ENCODE measurements around the gene KDM4C.

- TF ChIP-seq, protein P1, sequence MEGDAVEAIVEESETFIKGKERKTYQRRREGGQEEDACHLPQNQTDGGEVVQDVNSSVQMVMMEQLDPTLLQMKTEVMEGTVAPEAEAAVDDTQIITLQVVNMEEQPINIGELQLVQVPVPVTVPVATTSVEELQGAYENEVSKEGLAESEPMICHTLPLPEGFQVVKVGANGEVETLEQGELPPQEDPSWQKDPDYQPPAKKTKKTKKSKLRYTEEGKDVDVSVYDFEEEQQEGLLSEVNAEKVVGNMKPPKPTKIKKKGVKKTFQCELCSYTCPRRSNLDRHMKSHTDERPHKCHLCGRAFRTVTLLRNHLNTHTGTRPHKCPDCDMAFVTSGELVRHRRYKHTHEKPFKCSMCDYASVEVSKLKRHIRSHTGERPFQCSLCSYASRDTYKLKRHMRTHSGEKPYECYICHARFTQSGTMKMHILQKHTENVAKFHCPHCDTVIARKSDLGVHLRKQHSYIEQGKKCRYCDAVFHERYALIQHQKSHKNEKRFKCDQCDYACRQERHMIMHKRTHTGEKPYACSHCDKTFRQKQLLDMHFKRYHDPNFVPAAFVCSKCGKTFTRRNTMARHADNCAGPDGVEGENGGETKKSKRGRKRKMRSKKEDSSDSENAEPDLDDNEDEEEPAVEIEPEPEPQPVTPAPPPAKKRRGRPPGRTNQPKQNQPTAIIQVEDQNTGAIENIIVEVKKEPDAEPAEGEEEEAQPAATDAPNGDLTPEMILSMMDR (IDR thresholded peaks at IDR 0.05) = no peak
- no peak for TF ChIP-seq JUN (IDR thresholded peaks at IDR 0.05)
- no peak for TF ChIP-seq POLR2A (IDR thresholded peaks at IDR 0.05; ENCODE audit: low read length)
- no peak for TF ChIP-seq ZFP36 (IDR thresholded peaks at IDR 0.05; ENCODE audit: borderline replicate concordance, partially characterized antibody)
- TF ChIP-seq MYC (IDR thresholded peaks at IDR 0.05; ENCODE audit: borderline replicate concordance, low read length) = no peak
Measured at GRCh38 chr9:6819112-6819511, 61.3 kb downstream of the KDM4C start.

All from A549 (cell line).